MM.1S (cell line): ENCODE measurements around the gene APBA1.

Experiments used
- EZH2 ChIP-seq: fragments of 300-600 bp; sonication (generic); optimal IDR thresholded peaks from 2 replicates; pipeline ENCODE3; 2017; ENCODE audit warnings: low read depth, mild to moderate bottlenecking, antibody characterized with exemption, low read length, mixed read lengths
- EZH2phosphoT487 ChIP-seq: fragments of 300-600 bp; sonication (generic); IDR thresholded peaks from 2 replicates; pipeline ENCODE4 v1.6.1; 2018; ENCODE audit warnings: antibody characterized with exemption, low read length
- TF ChIP-seq, protein P1 (sequence below): fragments of 300-600 bp; sonication (generic); IDR thresholded peaks from 2 replicates; pipeline ENCODE4 v1.5.1; 2016; ENCODE audit warnings: antibody characterized with exemption, low read length, mixed read lengths

DNA sequence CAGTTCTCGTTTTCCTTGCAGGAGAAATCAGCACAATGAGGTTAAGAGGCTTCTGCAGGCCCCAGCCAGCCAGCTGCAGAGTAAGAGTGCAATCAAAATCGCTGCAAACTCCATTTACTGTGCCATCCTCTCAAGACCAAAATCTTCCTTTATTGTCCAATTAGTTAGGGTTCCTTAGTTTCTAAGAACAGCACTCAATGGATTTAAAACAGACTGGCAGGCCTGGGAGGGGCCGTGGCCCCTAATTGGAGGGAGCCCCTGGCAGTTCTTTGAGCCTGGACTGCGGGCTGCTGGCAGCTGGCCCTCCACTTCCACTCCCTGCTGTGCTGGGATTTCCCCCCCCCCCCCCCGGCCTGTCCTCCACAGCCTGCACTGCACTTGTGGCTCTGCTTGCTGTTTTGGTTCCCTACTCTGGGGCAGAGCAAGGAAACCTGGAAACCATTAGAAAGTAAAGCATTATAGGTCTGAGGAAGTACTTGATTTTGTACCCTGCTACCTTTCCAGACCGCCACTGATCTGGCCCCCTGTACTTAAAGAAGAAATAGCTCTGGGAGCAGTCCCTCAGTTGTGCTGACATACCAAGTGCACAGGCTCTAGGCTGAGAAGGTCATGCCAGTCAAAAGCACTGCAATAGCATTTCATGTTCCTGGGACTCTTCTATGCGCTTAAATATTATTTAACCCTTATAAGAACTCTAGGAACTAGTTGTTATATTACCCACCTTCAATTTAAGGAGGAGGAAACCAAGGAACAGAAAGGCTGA, 129.0 kb downstream of the APBA1 start:
- TF ChIP-seq, protein P1, sequence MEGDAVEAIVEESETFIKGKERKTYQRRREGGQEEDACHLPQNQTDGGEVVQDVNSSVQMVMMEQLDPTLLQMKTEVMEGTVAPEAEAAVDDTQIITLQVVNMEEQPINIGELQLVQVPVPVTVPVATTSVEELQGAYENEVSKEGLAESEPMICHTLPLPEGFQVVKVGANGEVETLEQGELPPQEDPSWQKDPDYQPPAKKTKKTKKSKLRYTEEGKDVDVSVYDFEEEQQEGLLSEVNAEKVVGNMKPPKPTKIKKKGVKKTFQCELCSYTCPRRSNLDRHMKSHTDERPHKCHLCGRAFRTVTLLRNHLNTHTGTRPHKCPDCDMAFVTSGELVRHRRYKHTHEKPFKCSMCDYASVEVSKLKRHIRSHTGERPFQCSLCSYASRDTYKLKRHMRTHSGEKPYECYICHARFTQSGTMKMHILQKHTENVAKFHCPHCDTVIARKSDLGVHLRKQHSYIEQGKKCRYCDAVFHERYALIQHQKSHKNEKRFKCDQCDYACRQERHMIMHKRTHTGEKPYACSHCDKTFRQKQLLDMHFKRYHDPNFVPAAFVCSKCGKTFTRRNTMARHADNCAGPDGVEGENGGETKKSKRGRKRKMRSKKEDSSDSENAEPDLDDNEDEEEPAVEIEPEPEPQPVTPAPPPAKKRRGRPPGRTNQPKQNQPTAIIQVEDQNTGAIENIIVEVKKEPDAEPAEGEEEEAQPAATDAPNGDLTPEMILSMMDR: no peak
- TF ChIP-seq EZH2phosphoT487: no peak
- TF ChIP-seq EZH2: no peak
